SK-MEL-5 (cell line): ENCODE measurements around the gene PRR30. TPM values are rescaled to one million over a fixed set of nuclear protein-coding genes. Genes with fewer than 3 reads are reported as not detected.
A peak's percentile ranks its signal among the peaks of the same experiment; 100 is the strongest.

Experiments
- DNase-seq: peaks from one replicate; pipeline ENCODE4 v3.0.0-alpha.2; 2016; ENCODE audit warnings: low read depth, low spot score
- in situ Hi-C: cut with HindIII; loops from 2 replicates; pipeline ENCODE4 v1.10.0; 2016; ENCODE audit warnings: low sequenced_read_pairs, high pct_unique_total_duplicates, low pct_unique_long_range_greater_than_20kb
- total RNA-seq: library from RNA; depleted of rRNA; stranded (reverse); fragments of >200 nt; shearing (Covaris generic); gene quantifications from 2 replicates; pipeline ENCODE4 v1.2.3, GENCODE V29; 2014

Gene PRR30
- total RNA-seq, 1 experiment from 2014 or later, result not detected

DNA sequence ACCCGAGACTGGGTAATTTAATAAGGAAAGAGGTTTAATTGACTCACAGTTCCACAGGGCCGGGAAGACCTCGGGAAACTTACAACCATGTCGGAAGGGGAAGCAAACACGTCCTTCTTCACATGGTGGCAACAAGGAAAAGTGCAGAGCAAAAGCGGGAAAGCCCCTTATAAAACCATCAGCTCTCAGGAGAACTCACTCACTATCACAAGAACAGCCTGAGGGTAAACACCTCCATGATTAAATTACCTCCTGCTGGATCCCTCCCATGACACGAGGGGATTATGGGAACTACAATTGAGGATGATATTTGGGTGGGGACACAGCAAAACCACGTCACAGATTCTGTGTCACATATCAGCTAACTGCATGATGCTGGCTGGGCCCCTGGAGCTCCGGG lies 21.0 kb upstream of the PRR30 start:
- in situ Hi-C loops, result no loop called here
- DNase-seq, result no peak

DNA sequence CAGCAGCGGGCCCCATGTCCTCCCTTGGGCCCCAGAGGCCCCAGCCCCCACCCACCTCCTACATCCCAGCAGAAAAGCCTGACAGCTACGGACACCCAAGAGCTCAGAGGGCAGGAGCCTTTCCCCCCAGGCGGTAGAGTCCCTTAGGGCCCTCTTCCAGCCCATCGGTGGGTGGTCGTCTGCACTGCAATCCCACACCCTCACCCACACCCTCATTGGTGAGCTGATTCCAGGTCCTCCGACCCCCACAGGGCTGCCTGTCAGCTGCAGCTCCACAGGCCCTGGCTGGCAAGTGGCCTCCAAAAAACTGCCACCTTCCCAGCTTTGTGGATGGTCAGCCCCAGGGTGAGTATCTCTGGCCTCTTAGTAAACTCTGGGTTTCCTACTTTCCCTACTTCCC lies 20.1 kb upstream of the PRR30 start:
- DNase-seq, result no peak
- in situ Hi-C loops, result no loop called here

DNA sequence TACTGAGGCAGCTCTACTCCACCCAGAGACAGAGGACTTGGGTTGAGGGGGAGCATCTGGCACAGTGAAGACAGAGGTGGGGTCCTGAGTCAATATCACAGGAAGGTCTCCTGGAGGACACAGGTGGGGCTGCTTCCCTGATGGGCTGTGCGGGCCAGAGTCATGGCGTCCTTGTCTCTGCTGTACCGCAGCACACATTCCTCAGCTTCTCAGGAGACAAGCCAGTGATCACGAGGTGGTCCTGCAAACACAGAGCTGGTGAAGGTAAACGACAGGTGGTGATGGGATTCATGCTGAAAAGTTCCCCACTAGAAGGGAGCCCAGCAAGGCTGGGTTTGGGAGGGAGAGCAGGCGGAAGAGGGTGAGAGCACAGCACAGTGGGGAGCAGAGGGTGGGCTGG lies 19.3 kb upstream of the PRR30 start:
- in situ Hi-C loops, result no loop called here

DNA sequence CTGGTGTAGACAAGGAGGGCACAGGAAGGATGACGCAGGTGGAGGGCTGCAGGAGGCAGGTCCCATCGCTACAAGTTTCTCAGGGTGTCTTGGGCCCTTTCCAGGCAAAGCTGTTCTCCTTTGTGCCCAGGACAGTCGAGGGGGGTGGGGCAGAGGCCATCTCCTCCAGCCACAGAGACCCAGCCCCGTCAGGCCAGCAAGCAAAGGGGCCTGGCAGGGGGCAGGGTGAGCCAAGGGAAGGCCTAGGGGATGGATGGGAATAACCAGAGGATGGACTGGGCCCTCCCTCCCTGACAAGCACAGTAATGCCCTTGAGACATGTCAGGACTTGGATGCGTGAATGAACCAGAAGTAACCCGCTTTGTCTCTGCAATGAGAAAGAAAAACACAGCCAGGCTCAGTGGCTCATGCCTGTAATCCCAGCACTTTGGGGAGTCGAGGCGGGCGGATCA lies 15.9 kb upstream of the PRR30 start:
- in situ Hi-C loops, result no loop called here
- DNase-seq, result no peak

More for the DNA sequence above, 19.3 kb upstream of the PRR30 start:
- DNase-seq, result no peak

- in situ Hi-C loops, result no loop called here
Observed at GRCh38 chr2:27154488-27154887, 15.3 kb upstream of the PRR30 start.

DNA sequence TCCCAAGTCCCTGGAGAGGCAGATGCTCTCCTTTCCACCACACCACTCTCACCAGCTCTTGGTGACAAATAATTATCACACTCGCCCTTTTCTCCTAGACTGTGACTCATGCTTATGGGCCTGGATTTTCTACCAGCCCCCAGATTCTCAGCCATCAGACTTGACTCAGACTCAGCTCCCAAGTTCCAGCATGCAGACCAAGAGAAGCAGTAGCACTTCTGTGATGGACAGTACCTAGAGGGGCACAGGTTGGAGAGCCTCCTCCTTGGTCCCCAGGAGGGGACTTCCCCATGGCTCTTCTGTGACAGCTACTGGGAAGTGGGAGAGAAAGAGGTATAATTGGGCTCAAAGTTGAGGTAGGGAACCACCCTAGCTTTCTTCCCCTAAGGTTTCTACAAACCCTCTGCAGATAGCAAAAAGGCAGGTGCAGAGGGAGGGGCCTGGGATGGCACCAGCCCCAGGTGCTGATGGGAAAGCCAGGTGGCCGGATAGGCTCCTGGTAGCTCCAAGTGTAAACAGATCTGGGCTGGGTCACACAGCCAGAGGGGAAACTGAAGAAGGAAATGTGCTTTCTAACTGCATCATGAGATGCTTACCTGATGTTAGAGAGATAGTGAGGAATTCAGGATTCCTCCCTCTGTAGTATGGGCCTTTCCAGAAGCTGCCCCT lies 13.7 kb upstream of the PRR30 start:
- DNase-seq, result no peak
- in situ Hi-C loops, result no loop called here

More at GRCh38 chr2:27154488-27154887, 15.3 kb upstream of the PRR30 start:
- no peak for DNase-seq

DNA sequence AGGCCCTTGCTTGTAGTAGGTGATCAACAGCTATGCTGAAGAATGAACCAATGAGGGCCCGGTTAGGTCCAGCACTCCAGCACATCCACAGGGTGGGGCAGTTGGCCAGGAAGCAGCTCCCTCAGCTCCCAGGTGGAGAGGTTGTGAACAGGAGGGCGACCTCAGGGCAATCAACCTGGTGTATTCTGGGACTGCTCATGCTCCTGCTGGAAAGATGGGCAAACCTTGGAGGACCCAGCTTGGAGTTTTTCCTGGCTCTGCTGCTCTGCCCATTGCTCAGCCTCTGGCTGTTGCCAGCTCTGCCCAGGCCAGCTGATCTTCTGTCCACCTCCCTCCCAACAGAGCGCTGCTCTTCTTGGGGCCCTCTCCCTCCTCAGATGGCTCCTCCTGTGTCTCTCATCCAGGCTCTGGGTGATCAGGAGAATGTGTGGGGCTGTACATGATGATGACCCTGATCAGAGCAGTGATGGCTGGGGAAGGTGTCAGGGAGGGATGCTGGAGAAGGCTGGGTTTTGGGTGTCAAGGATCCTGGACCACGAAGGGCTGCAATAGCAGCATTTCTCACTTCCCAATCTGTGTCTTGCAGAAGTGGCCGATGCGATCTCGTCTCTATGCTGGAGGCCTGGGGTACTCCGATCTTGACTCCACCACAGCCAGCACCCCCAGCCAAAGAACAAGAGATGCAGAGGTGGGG lies 13.0 kb upstream of the PRR30 start:
- in situ Hi-C loops, result no loop called here
- peak; percentile 22 for DNase-seq

GRCh38 chr2:27150639-27151230 lies 11.5 kb upstream of the PRR30 start:
- in situ Hi-C loops, result no loop called here
- no peak for DNase-seq

GRCh38 chr2:27149570-27150405 lies 10.6 kb upstream of the PRR30 start:
- no peak for DNase-seq
- in situ Hi-C loops, result no loop called here

DNA sequence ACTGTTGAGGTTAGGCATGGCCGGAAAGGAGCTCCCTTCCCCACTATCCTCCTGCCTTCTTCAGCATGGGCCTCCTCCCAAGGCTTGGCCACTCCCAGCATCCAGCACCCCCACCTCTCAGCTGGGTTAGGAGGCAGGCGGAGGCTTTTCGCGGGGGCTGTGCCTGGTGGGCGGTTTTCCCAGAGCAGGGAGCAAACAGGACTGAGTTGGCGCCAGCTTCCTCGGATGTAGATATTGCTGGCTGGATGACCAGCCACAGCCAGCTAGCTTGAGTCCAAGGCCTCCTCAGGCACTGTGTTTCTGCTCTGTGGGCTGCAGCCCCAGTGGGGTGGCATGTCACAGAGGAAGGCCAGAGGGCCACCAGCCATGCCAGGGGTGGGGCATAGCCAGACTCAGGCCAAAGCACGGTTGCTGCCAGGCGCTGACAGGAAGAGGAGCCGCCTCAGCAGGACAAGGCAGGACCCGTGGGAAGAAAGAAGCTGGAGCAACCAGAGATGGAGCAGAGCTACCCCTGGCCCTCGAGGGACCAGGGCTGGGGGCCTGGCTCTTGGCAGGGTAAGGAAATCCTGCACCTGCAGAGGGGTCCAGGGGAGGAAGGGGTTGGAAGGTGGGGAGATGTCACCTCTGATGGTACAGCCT lies 9.7 kb upstream of the PRR30 start, which contains the start of gene TCF23:
TSS of gene TCF23 (plus strand) at position 204 of the 639 bp plus-strand sequence. CDS start at position 334, 130 bp downstream.
- in situ Hi-C loops, result no loop called here

GRCh38 chr2:27147935-27148334 lies 8.7 kb upstream of the PRR30 start:
- in situ Hi-C loops, result no loop called here
- no peak for DNase-seq

More for the DNA sequence above, 9.7 kb upstream of the PRR30 start, which contains the start of gene TCF23:
- DNase-seq, result no peak

- DNase-seq, result no peak
- in situ Hi-C loops, result no loop called here
Observed at GRCh38 chr2:27145682-27146081, 6.5 kb upstream of the PRR30 start.

DNA sequence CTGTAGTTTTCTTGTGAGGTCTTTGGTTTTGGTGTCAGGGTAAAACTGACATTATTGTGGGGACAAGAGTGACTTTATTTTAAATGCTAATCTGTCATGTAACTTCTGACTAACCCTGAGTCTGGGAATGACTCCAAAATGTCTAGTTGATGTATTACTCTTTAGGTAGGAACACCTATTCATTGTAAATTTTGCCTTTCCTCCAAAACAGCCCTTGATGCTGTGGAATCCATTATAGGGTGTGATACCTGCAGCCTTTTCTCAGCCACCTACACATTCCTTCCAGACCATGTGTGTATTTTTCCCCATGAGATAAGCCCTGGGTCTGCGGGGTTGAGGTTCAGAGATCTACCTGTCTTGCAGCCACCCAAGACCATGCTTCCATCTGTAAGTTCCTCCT lies 4.1 kb upstream of the PRR30 start:
- no peak for DNase-seq

GRCh38 chr2:27138111-27138510 lies 1.1 kb downstream of the PRR30 start:
- in situ Hi-C loops, result no loop called here
- DNase-seq, result no peak

More for the DNA sequence above, 4.1 kb upstream of the PRR30 start:
- in situ Hi-C loops, result no loop called here

DNA sequence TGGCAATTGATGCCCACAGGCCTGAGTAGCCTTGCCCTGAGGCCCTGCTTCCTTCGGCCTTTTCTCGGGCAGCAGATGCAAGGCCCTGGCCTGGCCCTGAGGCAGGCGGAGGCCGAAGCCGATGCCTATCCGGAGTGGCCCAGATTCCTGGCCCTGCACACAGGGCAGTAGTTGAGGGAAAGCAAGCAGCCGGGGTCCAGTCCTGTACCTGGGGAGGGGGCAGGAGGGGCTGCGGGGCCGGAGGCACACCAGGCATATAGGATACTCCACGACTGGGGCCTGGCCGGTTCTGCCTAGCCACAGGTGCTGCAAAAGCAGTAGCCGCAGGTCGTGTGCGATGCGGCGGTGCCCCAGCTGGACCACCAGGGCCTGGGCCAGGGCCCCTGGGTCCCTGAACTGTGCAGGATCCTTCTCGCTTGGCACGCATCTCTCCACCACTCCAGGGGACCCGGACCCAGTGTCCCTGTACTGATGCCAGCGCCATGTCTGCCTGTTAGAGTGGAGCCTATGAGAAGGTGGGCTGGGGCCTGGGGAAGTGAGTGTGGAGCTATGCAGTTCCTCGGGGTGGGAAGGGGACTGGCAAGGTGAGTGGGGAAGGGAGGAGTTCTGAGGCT lies 1.8 kb downstream of the PRR30 start:
- in situ Hi-C loops, result no loop called here
- no peak for DNase-seq

- in situ Hi-C loops, result no loop called here
- DNase-seq, result no peak
Observed at GRCh38 chr2:27136751-27137150, 2.5 kb downstream of the PRR30 start.

DNA sequence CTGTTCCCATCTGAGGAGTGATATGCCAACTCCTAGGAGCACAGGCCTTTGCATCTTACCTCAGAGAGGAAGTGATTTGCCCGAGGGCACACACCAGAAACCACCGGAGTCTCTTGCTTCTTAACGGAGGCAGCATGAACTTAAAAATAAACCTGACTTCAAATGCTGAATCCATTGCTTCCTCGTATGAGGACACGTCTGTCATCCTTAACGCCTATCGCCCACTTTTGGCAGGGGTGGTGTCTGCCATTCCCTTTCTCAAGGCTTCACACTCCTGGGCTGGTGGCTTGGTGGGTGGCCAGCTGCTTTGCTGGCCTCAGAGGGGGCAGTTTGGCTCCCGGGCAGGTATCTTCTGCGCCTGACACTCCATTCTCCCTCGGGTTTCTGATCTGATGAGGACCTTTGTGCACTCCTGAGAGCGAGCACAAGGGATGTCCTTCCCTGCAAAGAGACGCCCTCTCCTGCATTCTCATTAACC lies 3.7 kb downstream of the PRR30 start:
- DNase-seq, result no peak
- in situ Hi-C loops, result no loop called here
